H1 (cell line): ENCODE results near the gene CHCHD3. TPM values are rescaled to one million over a fixed set of nuclear protein-coding genes. Genes with fewer than 3 reads are reported as not detected.

Experiments used
- CTCF ChIA-PET: fragments of 300-600 bp; sonication (Branson Sonifier 250); formaldehyde crosslinking; loops from one replicate; lab custom pipeline; 2021; ENCODE audit not compliant: partially characterized antibody; lab: Charles Lee
- POLR2A ChIA-PET: fragments of 300-600 bp; sonication (Branson Sonifier 250); formaldehyde crosslinking; loops from one replicate; lab custom pipeline; 2021; ENCODE audit warnings: inconsistent platforms; ENCODE audit not compliant: partially characterized antibody; lab: Charles Lee
- DNase-seq, 2 experiments: peaks; one replicate each; pipeline versions ENCODE4 v3.0.0 to v3.0.0-alpha.2; 2010 to 2022; ENCODE audit warnings: low spot score in 2 of 2, low read depth in 1 of 2, mixed read lengths in 1 of 2
- FAIRE-seq: peaks from 2 replicates; lab custom pipeline; 2011; peaks lifted over from hg19 to GRCh38; lab: Jason Lieb, UNC
- H2AFZ ChIP-seq: 2 replicates; pipeline ENCODE4 v1.8.1; 2012; ENCODE audit warnings: low read length, inconsistent platforms
- H2AK5ac ChIP-seq: 2 replicates; pipeline ENCODE4 v1.6.1; 2013; ENCODE audit warnings: low read depth, low read length
- H2BK120ac ChIP-seq: replicated peaks from 2 replicates; pipeline ENCODE3; 2013; ENCODE audit warnings: low read depth, low read length, inconsistent platforms
- H2BK12ac ChIP-seq: 2 replicates; pipeline ENCODE4 v1.6.1; 2013; ENCODE audit warnings: low read depth, low read length
- H2BK15ac ChIP-seq: 2 replicates; pipeline ENCODE4 v1.6.1; 2013; ENCODE audit warnings: low read length
- H2BK20ac ChIP-seq: 2 replicates; pipeline ENCODE4 v1.6.1; 2013; ENCODE audit warnings: low read length
- H2BK5ac ChIP-seq: 2 replicates; pipeline ENCODE4 v1.6.1; 2013; ENCODE audit warnings: low read depth, low read length
- H3K14ac ChIP-seq: 2 replicates; pipeline ENCODE4 v1.6.1; 2013; ENCODE audit warnings: inconsistent platforms; ENCODE audit not compliant: insufficient read length
- H3K18ac ChIP-seq: 2 replicates; pipeline ENCODE4 v1.6.1; 2013; ENCODE audit warnings: low read length; ENCODE audit errors: extremely low read depth
- H3K23ac ChIP-seq: 2 replicates; pipeline ENCODE4 v1.6.1; 2013; ENCODE audit warnings: inconsistent platforms; ENCODE audit not compliant: insufficient read length
- H3K23me2 ChIP-seq: 2 replicates; pipeline ENCODE4 v1.6.1; 2013; ENCODE audit warnings: low read depth, low read length
- H3K27ac ChIP-seq: 2 replicates; pipeline ENCODE4 v1.6.1; 2011; ENCODE audit warnings: low read depth, low read length, inconsistent platforms
- H3K27me3 ChIP-seq, 4 experiments: replicated peaks in 1 of 4; 1 replicate in 1 of 4; 2 replicates in 3 of 4; pipeline versions ENCODE4 v1.6.1 to v1.8.1; 2011 to 2013; ENCODE audit warnings: low read length in 3 of 4, mild to moderate bottlenecking in 3 of 4, inconsistent platforms in 2 of 4, mixed read lengths in 2 of 4, moderate library complexity in 1 of 4; ENCODE audit not compliant: control insufficient read depth in 3 of 4, insufficient read depth in 3 of 4; ENCODE audit errors: extremely low read depth in 1 of 4
- H3K36me3 ChIP-seq, 4 experiments: 2 replicates each; pipeline versions ENCODE4 v1.6.1 to v1.8.1; 2011 to 2013; ENCODE audit warnings: mild to moderate bottlenecking in 4 of 4, low read length in 3 of 4, moderate library complexity in 2 of 4, control low read depth in 1 of 4, inconsistent platforms in 1 of 4; ENCODE audit not compliant: insufficient read depth in 4 of 4, control insufficient read depth in 2 of 4
- H3K4ac ChIP-seq: replicated peaks from 2 replicates; pipeline ENCODE3; 2013; ENCODE audit warnings: low read length, low read depth, mixed read lengths, inconsistent platforms; ENCODE audit not compliant: insufficient read length
- H3K4me1 ChIP-seq, 4 experiments: replicated peaks in 1 of 4; 1 replicate in 1 of 4; 2 replicates in 3 of 4; pipeline versions ENCODE4 v1.6.1 to v1.8.1; 2011 to 2013; ENCODE audit warnings: low read length in 3 of 4, inconsistent platforms in 2 of 4, mixed read lengths in 1 of 4; ENCODE audit not compliant: insufficient read depth in 4 of 4, control insufficient read depth in 3 of 4
- H3K4me2 ChIP-seq, 2 experiments: 2 replicates each; pipeline versions ENCODE4 v1.6.1 to v1.8.1; 2011 to 2013; ENCODE audit warnings: low read depth in 2 of 2, low read length in 2 of 2, control low read depth in 1 of 2, inconsistent platforms in 1 of 2, mild to moderate bottlenecking in 1 of 2; ENCODE audit not compliant: insufficient read depth in 1 of 2
- H3K4me3 ChIP-seq, 4 experiments: fragments of 200-600, 300-600 bp in 1 of 4; sonication (generic), shearing (Covaris generic), sonication (Bioruptor Twin) in 1 of 4; 2 replicates each; pipeline versions ENCODE4 v1.5.1 to v1.8.1; 2011 to 2016; ENCODE audit warnings: low read length in 4 of 4, low read depth in 3 of 4, control low read depth in 2 of 4, inconsistent platforms in 2 of 4, mild to moderate bottlenecking in 2 of 4, mixed read lengths in 1 of 4, moderate library complexity in 1 of 4; ENCODE audit not compliant: insufficient read depth in 2 of 4; ENCODE audit errors: extremely low read depth in 1 of 4
- H3K56ac ChIP-seq: replicated peaks from 2 replicates; pipeline ENCODE3; 2013; ENCODE audit warnings: low read depth, mild to moderate bottlenecking, mixed read lengths, low read length, inconsistent platforms; ENCODE audit not compliant: insufficient read length
- H3K79me1 ChIP-seq: 2 replicates; pipeline ENCODE4 v1.6.1; 2013; ENCODE audit warnings: low read depth, low read length, control low read depth
- H3K79me2 ChIP-seq, 2 experiments: 2 replicates each; pipeline versions ENCODE4 v1.6.1 to v1.8.1; 2012 to 2013; ENCODE audit warnings: low read length in 2 of 2, mild to moderate bottlenecking in 2 of 2, inconsistent platforms in 1 of 2; ENCODE audit not compliant: insufficient read depth in 2 of 2, control insufficient read depth in 1 of 2
- H3K9ac ChIP-seq, 4 experiments: replicated peaks in 1 of 4; 1 replicate in 1 of 4; 2 replicates in 3 of 4; pipeline versions ENCODE4 v1.6.1 to v1.8.1; 2011 to 2013; ENCODE audit warnings: low read depth in 3 of 4, low read length in 3 of 4, control low read depth in 2 of 4, mild to moderate bottlenecking in 2 of 4, moderate library complexity in 2 of 4, inconsistent platforms in 1 of 4; ENCODE audit errors: extremely low read depth in 1 of 4
- H3K9me3 ChIP-seq, 2 experiments: 2 replicates each; pipeline versions ENCODE4 v1.6.1 to v1.8.1; 2012 to 2013; ENCODE audit warnings: mild to moderate bottlenecking in 2 of 2, moderate library complexity in 2 of 2, control low read depth in 1 of 2, inconsistent platforms in 1 of 2, low read depth in 1 of 2, low read length in 1 of 2, mixed read lengths in 1 of 2; ENCODE audit not compliant: insufficient read depth in 2 of 2
- H4K20me1 ChIP-seq, 2 experiments: replicated peaks in 1 of 2; 2 replicates each; pipeline versions ENCODE3 to v1.8.1; 2011 to 2013; ENCODE audit warnings: inconsistent platforms in 2 of 2, low read length in 2 of 2, mild to moderate bottlenecking in 1 of 2; ENCODE audit not compliant: insufficient read depth in 2 of 2, control insufficient read depth in 1 of 2
- H4K5ac ChIP-seq: 2 replicates; pipeline ENCODE4 v1.6.1; 2013; ENCODE audit warnings: low read length, low read depth, mixed read lengths, inconsistent platforms; ENCODE audit not compliant: insufficient read length
- H4K8ac ChIP-seq: 2 replicates; pipeline ENCODE4 v1.8.0; 2013; ENCODE audit warnings: mild to moderate bottlenecking, moderate library complexity, low read length, inconsistent platforms; ENCODE audit not compliant: insufficient read depth; ENCODE audit errors: extremely low read depth
- H4K91ac ChIP-seq: replicated peaks from 2 replicates; pipeline ENCODE3; 2013; ENCODE audit warnings: low read length, mixed read lengths, inconsistent platforms; ENCODE audit not compliant: insufficient read length
- SP2 ChIP-seq: IDR thresholded peaks from 2 replicates; pipeline ENCODE4 v1.6.1; 2012; ENCODE audit warnings: mild to moderate bottlenecking, low read length, inconsistent platforms
- SUZ12 ChIP-seq: fragments of 200-600 bp; sonication (generic); IDR thresholded peaks from 2 replicates; pipeline ENCODE4 v1.6.1; 2012; ENCODE audit warnings: mild to moderate bottlenecking, inconsistent platforms, low read length, moderate library complexity, mixed read lengths
- TAF1 ChIP-seq: IDR thresholded peaks from 2 replicates; pipeline ENCODE4 v1.6.1; 2011; ENCODE audit warnings: mild to moderate bottlenecking, low read depth, low read length
- WGBS, 2 experiments: shearing (Covaris generic) in 1 of 2; methylation state at CpG; one replicate each; pipeline versions ENCODE4 v1.1.6 to v1.1.7; 2013 to 2015; ENCODE audit warnings: low lambda C conversion rate in 2 of 2, mixed read lengths in 2 of 2, inconsistent platforms in 1 of 2, low coverage in 1 of 2, missing lambda C conversion rate in 1 of 2; ENCODE audit not compliant: insufficient replicate concordance in 2 of 2, insufficient coverage in 1 of 2, insufficient read length in 1 of 2; ENCODE audit errors: extremely low coverage in 1 of 2, missing lambda C conversion rate in 1 of 2; 5-methylcytosine and 5-hydroxymethylcytosine counted together
- polyA plus RNA-seq, 7 experiments: library from polyadenylated mRNA; depleted of rRNA in 3 of 7; stranded (reverse) in 5 of 7; unstranded in 2 of 7; fragments of >200 nt in 5 of 7; fragments of 200-250 nt in 2 of 7; gene quantifications; 1 replicate in 5 of 7; 2 replicates in 1 of 7; 4 replicates in 1 of 7; pipeline versions ENCODE4 v1.2.1 to v1.2.3, GENCODE V29; 2011 to 2013; ENCODE audit warnings: missing spikeins in 2 of 7, mixed read lengths in 2 of 7
- total RNA-seq: library from RNA; stranded (reverse); fragmentation: NEBNext Ultra II Directional; extraction: Animal tissue kit (Norgen Biotek cat#: 25700); gene quantifications from 2 replicates; pipeline ENCODE4 v1.2.1, GENCODE V29; 2021
- TF ChIP-seq, protein P1 (sequence below): IDR thresholded peaks from 2 replicates; pipeline ENCODE4 v1.6.1; 2012; ENCODE audit warnings: low read length, inconsistent platforms

CHCHD3 gene
- total and polyA plus RNA-seq, 2 of the 8 experiments (the other 6 are each of a cell fraction or from before 2014, with no cell fraction given), result 42.9 to 137 TPM

DNA sequence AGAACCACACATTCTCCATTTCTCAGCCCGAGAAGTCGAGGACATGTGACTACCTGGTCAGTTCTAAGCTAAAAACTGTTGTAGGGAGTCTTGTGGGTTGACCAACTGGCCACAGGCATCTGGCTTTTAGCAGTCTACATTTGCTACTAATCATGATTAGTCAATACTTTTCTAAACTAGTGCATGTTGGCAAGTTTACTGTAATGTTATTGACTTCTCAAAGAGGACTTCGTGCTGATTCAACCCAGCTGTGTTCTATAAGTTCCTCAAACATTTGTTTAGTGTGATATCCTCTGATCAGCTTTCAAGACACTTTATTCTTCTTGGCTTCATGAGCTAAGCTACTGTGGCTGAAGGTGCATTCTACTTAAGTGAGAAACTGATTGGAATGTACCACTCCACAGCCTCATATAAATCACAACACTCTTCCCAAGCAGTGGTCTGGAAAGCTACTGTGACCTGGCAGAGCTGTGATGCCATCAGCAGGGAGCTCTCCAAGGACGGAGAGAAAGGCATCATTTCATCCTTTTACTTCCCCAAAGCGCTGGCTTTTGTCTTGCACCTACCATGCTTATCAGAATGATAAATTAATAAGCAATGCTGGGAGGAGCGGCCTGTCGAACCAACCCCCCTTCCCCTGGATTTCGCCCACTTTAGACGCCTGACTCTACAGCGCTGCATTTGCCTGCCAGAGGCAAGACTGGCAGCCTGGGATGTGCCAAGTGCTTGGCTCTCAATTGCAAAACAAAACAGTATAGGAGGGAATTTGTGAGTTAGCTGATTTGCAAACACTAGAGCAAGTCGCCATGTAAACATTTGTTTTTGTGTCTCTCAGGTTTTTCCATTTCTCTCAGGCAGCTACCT, 298.9 kb downstream of the CHCHD3 start:
- Histone ChIP-seq H2AFZ (no peak overlapping the region), H3K23ac (no peak overlapping the region), H2BK15ac (no peak overlapping the region), H4K20me1 (no peaks in the 10 kb centered on the region), H3K9me3 (no peaks in the 10 kb centered on the region; a peak in 1 of 4 replicates), H3K14ac (no peak overlapping the region), H3K79me1 (no peaks in the 10 kb centered on the region; the same call in 1 of the 2 replicates), H4K91ac (no peak overlapping the region), H3K23me2 (no peaks in the 10 kb centered on the region), H3K27ac (no peak overlapping the region), H3K56ac (no peak overlapping the region), H4K5ac (no peak overlapping the region), H3K18ac (no peak overlapping the region), H3K36me3 (peaks cover 0 to 6% (median 1%) of the 10 kb centered on the region in 4 experiments; a peak in 2 of 8 replicates), H2BK12ac (no peak overlapping the region), H2BK120ac (no peak overlapping the region), H3K4me2 (no peak overlapping the region), H2AK5ac (no peak overlapping the region), H4K8ac (no peak overlapping the region), H3K79me2 (no peaks in the 10 kb centered on the region), H3K9ac (no peak overlapping the region), H3K4me1 (peaks cover 0 to 1% (median 0%) of the 10 kb centered on the region in 4 experiments; a peak in 1 of 7 replicates), H3K4me3 (no peak overlapping the region), H2BK5ac (no peak overlapping the region), H3K27me3 (no peaks in the 10 kb centered on the region), H3K4ac (no peak overlapping the region), H2BK20ac (no peak overlapping the region)
- POLR2A ChIA-PET, result interaction anchor here (1.1 kb wide), 1 partner anchor 15 kb away, joined by 3 read pairs; no protein-coding TSS in a partner anchor
- CTCF ChIA-PET, result interaction anchor here (1.5 kb wide), 1 partner anchor 13 kb away, joined by 5 read pairs; no protein-coding TSS in a partner anchor
- DNase-seq (no peak), FAIRE-seq (no peak)
- TF ChIP-seq SP2 (no peak), TAF1 (no peak), SUZ12 (no peak)
- TF ChIP-seq, protein P1, sequence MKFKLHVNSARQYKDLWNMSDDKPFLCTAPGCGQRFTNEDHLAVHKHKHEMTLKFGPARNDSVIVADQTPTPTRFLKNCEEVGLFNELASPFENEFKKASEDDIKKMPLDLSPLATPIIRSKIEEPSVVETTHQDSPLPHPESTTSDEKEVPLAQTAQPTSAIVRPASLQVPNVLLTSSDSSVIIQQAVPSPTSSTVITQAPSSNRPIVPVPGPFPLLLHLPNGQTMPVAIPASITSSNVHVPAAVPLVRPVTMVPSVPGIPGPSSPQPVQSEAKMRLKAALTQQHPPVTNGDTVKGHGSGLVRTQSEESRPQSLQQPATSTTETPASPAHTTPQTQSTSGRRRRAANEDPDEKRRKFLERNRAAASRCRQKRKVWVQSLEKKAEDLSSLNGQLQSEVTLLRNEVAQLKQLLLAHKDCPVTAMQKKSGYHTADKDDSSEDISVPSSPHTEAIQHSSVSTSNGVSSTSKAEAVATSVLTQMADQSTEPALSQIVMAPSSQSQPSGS, result no peak
- WGBS, 2 experiments, result 91% methylated on average over 11 of the region's 11 CpGs; no CpG with 5 or more reads in 1 of the 2 experiments
